ENCODE results near the gene MERTK. TPM values are rescaled to one million over a fixed set of nuclear protein-coding genes. Genes with fewer than 3 reads are reported as not detected.

The MERTK gene
- total RNA-seq, 1 experiment from 2014 or later, result 2.5 TPM

DNA sequence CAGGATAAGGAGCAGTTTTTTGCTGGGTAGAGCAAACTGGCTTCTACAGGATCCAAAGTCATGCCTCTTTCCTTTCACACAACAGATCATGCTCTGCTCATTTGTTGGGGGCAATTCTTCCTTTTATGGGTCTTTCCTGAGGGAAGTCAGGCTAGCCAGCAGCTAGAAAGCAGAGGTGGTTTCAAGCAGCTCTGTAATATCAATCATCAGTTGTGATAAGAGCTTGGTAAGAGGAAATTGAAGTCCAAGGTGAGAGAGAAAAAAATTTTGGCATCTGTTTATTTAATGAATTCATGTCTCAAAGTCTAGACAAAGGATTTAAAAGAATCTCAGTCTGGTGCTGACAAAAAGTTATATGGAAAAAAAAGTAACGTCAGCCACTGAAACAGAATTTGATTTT, 162.9 kb downstream of the MERTK start:
- no peak overlapping the region for H2AFZ ChIP-seq (ENCODE audit: low read length)
- no peak overlapping the region for H3K4me3 ChIP-seq (ENCODE audit: low read length)
- no peaks in the 10 kb centered on the region for H3K27me3 ChIP-seq (ENCODE audit: low read length)
- H3K9me2 ChIP-seq (replicated peaks; ENCODE audit: low read length), result no peaks in the 10 kb centered on the region
- ATAC-seq, result no peak
- no peak overlapping the region for H3K4me2 ChIP-seq (ENCODE audit: low read length)
- intact Hi-C loops (cut with micrococcal nuclease), result no loop called here
- no peak overlapping the region for H3K27ac ChIP-seq (ENCODE audit: low read length)
- BruUV-seq (replicated peaks), result no TSS peak
- peaks cover 19% of the 10 kb centered on the region; the same call in 1 of the 2 replicates for H3K36me3 ChIP-seq (ENCODE audit: low read depth, low read length)
- no peaks in the 10 kb centered on the region for H3K9me3 ChIP-seq (ENCODE audit: low read length)
- H3K79me2 ChIP-seq (ENCODE audit: low read length), result peaks cover 31% of the 10 kb centered on the region
- H4K20me1 ChIP-seq (ENCODE audit: low read length), result peaks cover 8% of the 10 kb centered on the region; the same call in 1 of the 2 replicates
- CTCF ChIA-PET, result no interaction called here
- POLR2A ChIA-PET (ENCODE audit: unreplicated experiment), result no interaction called here
- DNase-seq, result no peak
- H3K4me1 ChIP-seq (ENCODE audit: insufficient read depth, low read length), result peaks cover 23% of the 10 kb centered on the region
- peaks cover 9% of the 10 kb centered on the region for H3F3A ChIP-seq (ENCODE audit: low read length, unreplicated experiment)
- H3K9ac ChIP-seq (ENCODE audit: low read length), result no peak overlapping the region
- no peak for TF ChIP-seq EZH2phosphoT487 (IDR thresholded peaks at IDR 0.05; ENCODE audit: borderline replicate concordance, low read length)
- no peak for TF ChIP-seq CTCF (conservative IDR thresholded peaks at IDR 0.05; ENCODE audit: low read depth, low read length)
- no peak for TF ChIP-seq EZH2 (IDR thresholded peaks at IDR 0.05; ENCODE audit: low read length, unreplicated experiment)

DNA sequence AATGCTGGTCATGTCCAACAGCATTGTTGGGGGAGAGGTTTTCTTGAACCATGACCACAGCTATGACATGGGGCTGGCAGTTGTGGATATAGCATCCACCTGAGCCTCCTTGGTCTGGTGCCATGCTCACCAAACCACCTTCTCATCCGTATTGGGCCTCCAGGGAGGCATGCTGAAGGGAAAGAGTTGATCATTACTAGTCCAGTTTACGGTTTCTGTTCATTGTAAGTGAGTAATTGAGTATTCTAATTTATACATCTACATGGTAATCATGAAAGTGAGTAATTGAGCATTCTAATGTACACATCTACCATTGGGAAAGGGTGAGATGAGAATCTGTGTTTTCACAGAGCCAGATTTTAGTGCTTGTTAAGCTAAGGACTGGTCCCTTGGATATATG, 163.4 kb downstream of the MERTK start:
- ATAC-seq (no peak), DNase-seq (no peak)
- POLR2A ChIA-PET (ENCODE audit: unreplicated experiment), result no interaction called here
- H4K20me1 ChIP-seq (ENCODE audit: low read length), result peaks cover 5% of the 10 kb centered on the region; the same call in 1 of the 2 replicates
- no peaks in the 10 kb centered on the region for H3K27me3 ChIP-seq (ENCODE audit: low read length)
- no peak for TF ChIP-seq EZH2phosphoT487 (IDR thresholded peaks at IDR 0.05; ENCODE audit: borderline replicate concordance, low read length)
- TF ChIP-seq EZH2 (IDR thresholded peaks at IDR 0.05; ENCODE audit: low read length, unreplicated experiment), result no peak
- TF ChIP-seq CTCF (conservative IDR thresholded peaks at IDR 0.05; ENCODE audit: low read depth, low read length), result no peak
- H3F3A ChIP-seq (ENCODE audit: low read length, unreplicated experiment), result peaks cover 9% of the 10 kb centered on the region
- BruUV-seq (replicated peaks), result no TSS peak
- peaks cover 25% of the 10 kb centered on the region for H3K79me2 ChIP-seq (ENCODE audit: low read length)
- no peak overlapping the region for H2AFZ ChIP-seq (ENCODE audit: low read length)
- no peak overlapping the region for H3K4me3 ChIP-seq (ENCODE audit: low read length)
- no peaks in the 10 kb centered on the region for H3K9me3 ChIP-seq (ENCODE audit: low read length)
- CTCF ChIA-PET, result no interaction called here
- H3K4me2 ChIP-seq (ENCODE audit: low read length), result no peak overlapping the region
- peaks cover 20% of the 10 kb centered on the region for H3K4me1 ChIP-seq (ENCODE audit: insufficient read depth, low read length)
- no peak overlapping the region for H3K9ac ChIP-seq (ENCODE audit: low read length)
- H3K9me2 ChIP-seq (replicated peaks; ENCODE audit: low read length), result no peaks in the 10 kb centered on the region
- intact Hi-C loops (cut with micrococcal nuclease), result no loop called here
- H3K27ac ChIP-seq (ENCODE audit: low read length), result no peak overlapping the region
- peaks cover 21% of the 10 kb centered on the region; the same call in 1 of the 2 replicates for H3K36me3 ChIP-seq (ENCODE audit: low read depth, low read length)

- Histone ChIP-seq H3K9ac (ENCODE audit: low read length) (no peak overlapping the region), H3K4me2 (ENCODE audit: low read length) (no peak overlapping the region), H3K4me3 (ENCODE audit: low read length) (no peak overlapping the region), H3K27ac (ENCODE audit: low read length) (no peak overlapping the region), H3K4me1 (ENCODE audit: insufficient read depth, low read length) (peaks cover 14% of the 10 kb centered on the region), H3K79me2 (ENCODE audit: low read length) (peaks cover 15% of the 10 kb centered on the region), H3K36me3 (ENCODE audit: low read depth, low read length) (peaks cover 28% of the 10 kb centered on the region; the same call in 1 of the 2 replicates), H3K27me3 (ENCODE audit: low read length) (no peaks in the 10 kb centered on the region), H3F3A (ENCODE audit: low read length, unreplicated experiment) (peaks cover 9% of the 10 kb centered on the region), H3K9me3 (ENCODE audit: low read length) (no peaks in the 10 kb centered on the region), H3K9me2 (replicated peaks; ENCODE audit: low read length) (no peaks in the 10 kb centered on the region), H4K20me1 (ENCODE audit: low read length) (no peaks in the 10 kb centered on the region), H2AFZ (ENCODE audit: low read length) (no peak overlapping the region)
- intact Hi-C loops (cut with micrococcal nuclease), result no loop called here
- POLR2A ChIA-PET (ENCODE audit: unreplicated experiment), result no interaction called here
- ATAC-seq (no peak), DNase-seq (no peak)
- TF ChIP-seq CTCF (conservative IDR thresholded peaks at IDR 0.05; ENCODE audit: low read depth, low read length), result no peak
- no peak for TF ChIP-seq EZH2 (IDR thresholded peaks at IDR 0.05; ENCODE audit: low read length, unreplicated experiment)
- no peak for TF ChIP-seq EZH2phosphoT487 (IDR thresholded peaks at IDR 0.05; ENCODE audit: borderline replicate concordance, low read length)
- no TSS peak for BruUV-seq (replicated peaks)
- CTCF ChIA-PET, result no interaction called here
Observed at GRCh38 chr2:112062894-112063293, 164.5 kb downstream of the MERTK start.
